ENCODE measurements around the gene STAT5A. TPM values are rescaled to one million over a fixed set of nuclear protein-coding genes. Genes with fewer than 3 reads are reported as not detected.

STAT5A gene
- total RNA-seq, 5 donors from 2014 or later (not counting 1 experiment from before 2014, with no cell fraction given): 141 to 160 (median 147) TPM

DNA sequence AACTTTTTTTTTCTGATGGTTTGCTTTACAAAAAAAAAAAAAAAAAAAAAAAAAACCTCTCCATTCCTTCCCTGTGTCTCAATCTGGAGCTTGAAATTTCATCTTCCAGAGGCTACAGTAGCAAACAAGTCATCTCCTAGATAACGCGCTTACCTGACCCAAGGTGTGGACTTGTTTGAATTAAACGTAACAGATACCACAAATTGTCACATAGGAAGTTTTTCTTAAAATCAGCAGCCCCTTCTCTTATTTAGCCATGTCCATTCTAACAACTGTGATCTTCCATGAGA is 14.1 kb upstream of the STAT5A start:
- Mint-ChIP-seq H3K27ac (peak overlapping the region; percentile 95 to 98), H3K9me3 (no peaks in the 10 kb centered on the region), H3K36me3 (peaks cover 12% of the 10 kb centered on the region), H3K4me1 (peaks cover 65 to 80% (median 68%) of the 10 kb centered on the region in 3 donors), H3K4me3 (peak overlapping the region; percentile 95 to 100 (median 96)), H3K27me3 (no peaks in the 10 kb centered on the region)
- Histone ChIP-seq H3K27ac (ENCODE audit: low read length) (peak overlapping the region; percentile 87), H3K4me3 (ENCODE audit: control insufficient read depth in 1 of 2, extremely low read depth in 1 of 2, low read length in 1 of 2) (peak overlapping the region in 1 of 2 donors; percentile 84), H3K36me3 (ENCODE audit: control insufficient read depth in 2 of 2, extremely low read depth in 1 of 2, insufficient read depth in 1 of 2, low read length in 1 of 2) (no peaks in the 10 kb centered on the region), H3K9me3 (no peaks in the 10 kb centered on the region), H3K4me1 (ENCODE audit: control insufficient read depth in 1 of 2, extremely low read depth in 1 of 2, insufficient read depth in 2 of 2, low read length in 2 of 2) (peaks cover 24 to 43% of the 10 kb centered on the region in 2 experiments), H3K27me3 (replicated peaks in 1 of 2; ENCODE audit: control insufficient read depth in 2 of 2, extremely low read depth in 1 of 2, insufficient read depth in 2 of 2, low read length in 1 of 2) (no peaks in the 10 kb centered on the region)
- DNase-seq: no peak
- ChIA-PET POLR2A (interaction anchor here (0.5 to 11.7 kb wide), 9 partner anchors 13 to 66 kb away, joined by 3 to 147 read pairs (median 7); no protein-coding TSS in a partner anchor), CTCF (interaction anchor here (0.6 to 3.7 kb wide), 7 partner anchors 21 to 1386 kb away, joined by 3 to 19 read pairs (median 5); partner anchors contain the start of gene NAGLU (in 1 of the 2))
- no CpG with 5 or more reads among the region's 3 CpGs for whole genome bisulfite sequencing (ENCODE audit: insufficient coverage)
- no peak for ATAC-seq (replicated peaks in 1 of 4)

DNA sequence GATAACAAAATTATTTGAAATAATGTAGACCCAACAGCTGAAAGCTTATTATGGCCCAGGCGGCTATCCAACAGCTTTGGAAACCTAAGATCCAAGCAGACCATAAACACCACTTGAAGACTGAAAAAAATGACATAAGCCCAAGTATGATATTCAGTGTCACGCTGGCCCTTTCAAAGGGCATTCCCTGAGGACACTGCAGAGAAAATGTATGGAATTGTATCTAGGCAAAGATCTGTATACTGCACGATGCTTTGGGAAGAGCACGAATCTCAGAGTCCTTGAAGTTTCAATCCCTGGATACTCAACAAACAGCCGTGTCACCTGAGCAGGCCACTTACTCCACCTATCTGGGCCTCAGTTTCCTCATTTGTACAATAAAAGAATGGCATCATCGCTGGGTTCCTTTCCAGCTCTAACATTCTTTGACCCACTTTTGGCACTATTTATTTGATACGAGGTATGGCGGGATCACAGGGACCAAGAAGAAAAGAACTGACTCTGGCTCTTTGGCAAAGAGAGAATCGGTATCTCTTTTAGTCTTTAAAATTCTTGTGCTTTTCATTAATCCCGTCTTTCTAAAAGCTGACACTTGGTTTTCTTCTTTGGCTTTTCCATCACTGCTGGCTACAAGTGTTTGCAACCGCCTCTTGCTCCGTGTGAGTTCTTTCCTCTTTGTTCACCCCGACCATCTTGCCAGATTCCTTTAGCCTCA is 13.3 kb upstream of the STAT5A start:
- POLR2A ChIA-PET: interaction anchor here (0.5 to 11.7 kb wide), 6 partner anchors 12 to 37 kb away, joined by 3 to 147 read pairs (median 8); no protein-coding TSS in a partner anchor
- Histone ChIP-seq H3K36me3 (ENCODE audit: control insufficient read depth in 2 of 2, extremely low read depth in 1 of 2, insufficient read depth in 1 of 2, low read length in 1 of 2) (no peaks in the 10 kb centered on the region), H3K4me3 (ENCODE audit: control insufficient read depth in 1 of 2, extremely low read depth in 1 of 2, low read length in 1 of 2) (peak overlapping the region; percentile 84 to 92), H3K4me1 (ENCODE audit: control insufficient read depth in 1 of 2, extremely low read depth in 1 of 2, insufficient read depth in 2 of 2, low read length in 2 of 2) (peaks cover 19 to 39% of the 10 kb centered on the region in 2 experiments), H3K9me3 (no peaks in the 10 kb centered on the region), H3K27me3 (replicated peaks in 1 of 2; ENCODE audit: control insufficient read depth in 2 of 2, extremely low read depth in 1 of 2, insufficient read depth in 2 of 2, low read length in 1 of 2) (no peaks in the 10 kb centered on the region), H3K27ac (ENCODE audit: low read length) (peak overlapping the region; percentile 87)
- DNase-seq (no peak), ATAC-seq (replicated peaks in 1 of 4) (peak in 3 of 4 experiments; percentile 0 to 1 (median 1))
- Mint-ChIP-seq H3K4me3 (peak overlapping the region; percentile 95 to 100 (median 96)), H3K36me3 (peaks cover 8% of the 10 kb centered on the region), H3K4me1 (peaks cover 57 to 72% (median 60%) of the 10 kb centered on the region in 3 donors), H3K27me3 (no peaks in the 10 kb centered on the region), H3K27ac (peak overlapping the region; percentile 95 to 98), H3K9me3 (no peaks in the 10 kb centered on the region)
- CTCF ChIA-PET: interaction anchor here in 1 of 2 donors (0.6 to 3.7 kb wide), 7 partner anchors 12 to 705 kb away, joined by 3 to 19 read pairs (median 4); partner anchors contain the start of gene NAGLU
- 3% methylated on average over 7 of the region's 13 CpGs for WGBS (ENCODE audit: insufficient coverage)

DNA sequence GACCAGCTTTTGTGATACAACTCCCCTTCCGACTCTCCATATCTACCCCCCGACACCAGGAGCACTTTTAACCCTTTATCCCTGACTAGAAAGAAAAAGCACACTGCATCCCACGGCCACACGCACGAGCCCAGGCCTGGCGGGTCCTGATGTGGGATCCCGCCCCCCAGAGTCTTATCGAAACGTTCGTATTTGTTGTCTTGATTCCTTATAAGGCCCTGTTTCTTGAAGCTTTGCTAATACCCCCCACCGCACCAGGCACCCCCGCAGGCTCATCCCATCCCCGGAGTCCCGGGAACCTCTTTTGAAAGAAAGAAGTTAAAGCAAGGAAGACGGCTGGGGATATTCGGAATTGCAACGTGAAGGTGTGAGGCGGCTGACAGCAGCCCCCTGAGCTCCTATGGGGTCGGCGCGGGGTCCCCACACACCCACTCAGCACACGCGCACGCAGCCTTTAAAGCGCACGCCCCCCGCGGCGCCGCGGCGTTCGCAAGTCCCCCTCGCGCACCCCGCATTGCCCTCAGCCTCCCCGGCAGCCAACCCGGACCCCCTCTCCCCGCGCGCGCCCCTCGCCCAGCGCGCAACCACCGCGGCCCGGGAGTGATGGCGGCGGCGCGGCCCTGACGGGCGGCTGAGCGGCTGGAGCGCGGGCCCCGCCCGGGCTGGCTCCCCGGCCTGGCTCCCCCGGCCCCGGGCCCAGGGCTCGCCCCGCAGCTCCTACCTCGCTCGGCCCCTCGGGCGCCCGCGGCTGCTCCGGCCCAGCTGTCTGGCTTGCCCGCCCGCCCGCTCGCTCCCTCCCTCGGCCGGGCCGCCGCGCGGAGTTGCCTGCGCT is 12.6 kb upstream of the STAT5A start:
- peak overlapping the region; percentile 87 for H3K27ac ChIP-seq (ENCODE audit: low read length)
- DNase-seq (peak in 33 of 35 experiments; percentile 14 to 61 (median 39)), ATAC-seq (replicated peaks in 1 of 4) (peak; percentile 44 to 57 (median 54))
- 0% methylated on average over 72 of the region's 82 CpGs for WGBS (ENCODE audit: insufficient coverage)
- CTCF ChIA-PET: interaction anchor here in 1 of 2 donors (0.7 to 3.7 kb wide), 5 partner anchors 11 to 53 kb away, joined by 3 to 19 read pairs (median 5); no protein-coding TSS in a partner anchor
- H3K4me1 Mint-ChIP-seq: peaks cover 50 to 64% (median 54%) of the 10 kb centered on the region in 3 donors
- H3K4me3 Mint-ChIP-seq: peak overlapping the region; percentile 95 to 100 (median 96)
- H3K9me3 ChIP-seq: no peaks in the 10 kb centered on the region
- peaks cover 15 to 31% of the 10 kb centered on the region in 2 experiments for H3K4me1 ChIP-seq (ENCODE audit: control insufficient read depth in 1 of 2, extremely low read depth in 1 of 2, insufficient read depth in 2 of 2, low read length in 2 of 2)
- H3K27me3 ChIP-seq (replicated peaks in 1 of 2; ENCODE audit: control insufficient read depth in 2 of 2, extremely low read depth in 1 of 2, insufficient read depth in 2 of 2, low read length in 1 of 2): no peaks in the 10 kb centered on the region
- H3K36me3 Mint-ChIP-seq: peaks cover 5% of the 10 kb centered on the region
- POLR2A ChIA-PET: interaction anchor here (0.7 to 11.7 kb wide), 4 partner anchors 9 to 27 kb away, joined by 3 to 147 read pairs (median 14); no protein-coding TSS in a partner anchor
- peak overlapping the region; percentile 84 to 92 for H3K4me3 ChIP-seq (ENCODE audit: control insufficient read depth in 1 of 2, extremely low read depth in 1 of 2, low read length in 1 of 2)
- no peaks in the 10 kb centered on the region for H3K27me3 Mint-ChIP-seq
- no peaks in the 10 kb centered on the region for H3K36me3 ChIP-seq (ENCODE audit: control insufficient read depth in 2 of 2, extremely low read depth in 1 of 2, insufficient read depth in 1 of 2, low read length in 1 of 2)
- H3K9me3 Mint-ChIP-seq: no peaks in the 10 kb centered on the region
- H3K27ac Mint-ChIP-seq: peak overlapping the region; percentile 95 to 98

DNA sequence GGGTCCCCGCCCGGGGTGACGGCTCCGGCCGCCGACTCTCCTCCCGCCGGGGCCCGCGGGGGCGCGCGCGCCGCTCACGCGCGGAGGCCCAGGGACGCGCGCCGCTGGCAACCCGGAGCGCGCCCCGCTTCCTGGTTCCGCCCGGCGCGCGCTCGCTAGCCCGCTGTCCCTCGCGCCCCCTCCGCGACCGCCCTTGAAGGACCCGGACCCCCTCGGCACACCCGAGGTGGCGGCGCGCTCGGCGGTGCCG is 12.0 kb upstream of the STAT5A start, which contains the start of gene STAT5B:
Gene STAT5B (minus strand): TSS at position 33 of the 250 bp plus-strand sequence. CDS start 44,264 bp downstream, outside the sequence.
- Histone ChIP-seq H3K9me3 (no peaks in the 10 kb centered on the region), H3K4me1 (ENCODE audit: control insufficient read depth in 1 of 2, extremely low read depth in 1 of 2, insufficient read depth in 2 of 2, low read length in 2 of 2) (peaks cover 12 to 27% of the 10 kb centered on the region in 2 experiments), H3K4me3 (ENCODE audit: control insufficient read depth in 1 of 2, extremely low read depth in 1 of 2, low read length in 1 of 2) (peak within 1 kb of the TSS; percentile 84 to 92), H3K27ac (ENCODE audit: low read length) (peak within 1 kb of the TSS; percentile 87), H3K27me3 (replicated peaks in 1 of 2; ENCODE audit: control insufficient read depth in 2 of 2, extremely low read depth in 1 of 2, insufficient read depth in 2 of 2, low read length in 1 of 2) (no peaks in the 10 kb centered on the region), H3K36me3 (ENCODE audit: control insufficient read depth in 2 of 2, extremely low read depth in 1 of 2, insufficient read depth in 1 of 2, low read length in 1 of 2) (no peaks in the 10 kb centered on the region)
- WGBS (ENCODE audit: insufficient coverage): under 1% methylated on average over 46 of the region's 47 CpGs
- Mint-ChIP-seq H3K27me3 (no peaks in the 10 kb centered on the region), H3K27ac (peak within 1 kb of the TSS; percentile 95 to 98), H3K9me3 (no peaks in the 10 kb centered on the region), H3K36me3 (peaks cover 3% of the 10 kb centered on the region), H3K4me1 (peaks cover 45 to 59% (median 48%) of the 10 kb centered on the region in 3 donors), H3K4me3 (peak within 1 kb of the TSS; percentile 95 to 100 (median 96))
- DNase-seq (peak; percentile 26 to 85 (median 55)), ATAC-seq (replicated peaks in 1 of 4) (peak; percentile 51 to 75 (median 72))
- ChIA-PET CTCF (interaction anchor here in 1 of 2 donors (3.7 kb wide), 1 partner anchor 28 kb away, joined by 19 read pairs; no protein-coding TSS in a partner anchor), POLR2A (interaction anchor here in 1 of 2 donors (0.7 to 11.7 kb wide), 2 partner anchors 9 to 28 kb away, joined by 3 to 147 read pairs; no protein-coding TSS in a partner anchor)

DNA sequence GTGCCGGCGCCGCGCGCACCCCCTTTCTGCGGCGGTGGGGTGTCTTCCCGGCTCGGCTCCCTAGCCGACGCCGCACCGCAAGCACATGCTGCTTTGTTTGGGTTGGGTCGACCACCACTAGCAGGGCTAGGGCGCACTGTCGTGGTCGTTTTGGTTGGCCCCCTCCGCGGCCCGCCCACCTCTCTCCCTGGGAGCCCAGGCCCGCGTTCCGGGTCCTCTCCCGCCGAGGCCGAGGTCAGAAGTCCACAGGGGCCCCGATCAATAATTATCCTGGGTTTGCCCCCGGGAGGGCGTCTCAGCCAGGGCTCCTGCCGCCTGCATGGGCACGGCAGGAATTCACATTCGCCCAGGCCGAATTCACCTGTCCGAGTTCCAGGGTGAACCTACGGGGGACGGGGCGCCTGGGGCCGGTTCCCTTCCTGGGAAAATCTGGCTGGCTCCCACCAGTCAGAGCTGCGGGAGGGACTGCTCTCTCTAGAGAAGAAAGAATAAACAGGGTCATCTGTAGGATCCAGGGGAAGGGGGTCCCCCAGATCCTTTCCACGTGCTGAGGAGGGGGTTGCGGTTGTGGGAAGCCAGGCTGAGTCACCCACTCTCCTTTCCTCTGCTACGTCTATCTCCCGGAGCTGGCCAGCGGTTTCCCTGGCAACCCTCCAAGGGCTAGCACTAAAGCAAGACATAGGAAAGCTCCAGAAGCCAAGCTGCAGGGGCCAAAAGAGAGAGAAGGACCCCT is 11.5 kb upstream of the STAT5A start:
- peak overlapping the region; percentile 65 for H3K27ac ChIP-seq (ENCODE audit: low read length)
- CTCF ChIA-PET: interaction anchor here (0.6 to 0.8 kb wide), 3 partner anchors 11 to 444 kb away, joined by 3 read pairs; no protein-coding TSS in a partner anchor
- WGBS (ENCODE audit: insufficient coverage): 5% methylated on average over 39 of the region's 44 CpGs
- no peaks in the 10 kb centered on the region for H3K27me3 ChIP-seq (replicated peaks in 1 of 2; ENCODE audit: control insufficient read depth in 2 of 2, extremely low read depth in 1 of 2, insufficient read depth in 2 of 2, low read length in 1 of 2)
- peak overlapping the region; percentile 89 to 95 for H3K27ac Mint-ChIP-seq
- no peaks in the 10 kb centered on the region for H3K9me3 Mint-ChIP-seq
- H3K4me3 Mint-ChIP-seq: peak overlapping the region; percentile 80 to 87 (median 86)
- peak overlapping the region; percentile 69 to 78 for H3K4me3 ChIP-seq (ENCODE audit: control insufficient read depth in 1 of 2, extremely low read depth in 1 of 2, low read length in 1 of 2)
- DNase-seq: peak in 3 of 35 experiments; percentile 7 to 51 (median 34)
- H3K4me1 ChIP-seq (ENCODE audit: control insufficient read depth in 1 of 2, extremely low read depth in 1 of 2, insufficient read depth in 2 of 2, low read length in 2 of 2): peaks cover 12 to 22% of the 10 kb centered on the region in 2 experiments
- ATAC-seq (replicated peaks in 1 of 4): peak in 1 of 4 experiments; percentile 3
- POLR2A ChIA-PET: interaction anchor here (0.6 to 1.0 kb wide), 3 partner anchors 28 to 33 kb away, joined by 3 read pairs; no protein-coding TSS in a partner anchor
- H3K4me1 Mint-ChIP-seq: peaks cover 40 to 54% (median 44%) of the 10 kb centered on the region in 3 donors
- no peaks in the 10 kb centered on the region for H3K36me3 ChIP-seq (ENCODE audit: control insufficient read depth in 2 of 2, extremely low read depth in 1 of 2, insufficient read depth in 1 of 2, low read length in 1 of 2)
- H3K36me3 Mint-ChIP-seq: peaks cover 3% of the 10 kb centered on the region
- H3K27me3 Mint-ChIP-seq: no peaks in the 10 kb centered on the region
- H3K9me3 ChIP-seq: no peaks in the 10 kb centered on the region

Data from T-cell (primary cell).